Stimulated activated CD4-positive, alpha-beta T cell treated with anti-CD3 and anti-CD28 coated beads, Interleukin-4, amount 100 ng/mL, for 24 hours (primary cell): ENCODE measurements around the gene AMER1.

Source experiments
- DNase-seq: peaks from one replicate; pipeline ENCODE4 v3.0.0-alpha.2; 2020

The AMER1 gene

DNA sequence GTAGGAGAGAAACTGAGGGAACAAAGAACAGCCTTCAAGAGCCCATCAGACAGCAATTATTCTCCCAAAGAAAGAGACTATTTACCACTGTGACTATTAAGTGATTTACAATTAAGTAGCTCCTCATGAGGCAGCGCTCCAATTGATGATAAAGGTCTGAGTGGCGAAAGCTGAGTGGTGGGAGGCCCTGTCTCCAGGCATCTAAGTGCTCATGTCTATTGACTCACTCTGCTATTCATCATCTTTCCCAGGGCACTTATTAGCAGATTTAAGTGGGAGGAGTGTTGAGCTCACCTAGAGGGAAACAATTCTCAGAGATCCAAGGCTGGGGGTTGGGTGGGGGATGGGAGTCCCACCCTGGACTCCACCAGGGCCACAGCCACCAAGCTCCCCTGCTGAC is 23.3 kb downstream of the AMER1 start:
- DNase-seq = no peak

DNA sequence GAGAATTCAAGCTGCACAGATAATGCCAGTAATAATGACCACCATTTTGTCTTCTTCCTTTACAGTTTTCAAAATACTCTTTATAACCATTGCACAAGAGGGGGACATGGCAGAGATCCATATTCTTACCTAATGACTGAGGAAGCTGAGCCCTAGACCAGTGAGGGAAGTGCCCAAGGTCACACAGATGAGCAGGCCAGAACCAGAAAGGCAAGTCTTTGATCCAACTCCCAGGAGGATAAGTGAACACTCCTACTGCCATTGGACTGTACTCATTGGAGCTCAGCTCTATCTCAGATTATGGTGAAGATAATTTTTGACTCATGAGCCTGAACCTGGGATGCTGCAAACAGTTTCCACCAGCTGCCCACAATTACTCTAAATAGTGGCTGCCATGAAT is 28.6 kb downstream of the AMER1 start:
- no peak for DNase-seq

DNA sequence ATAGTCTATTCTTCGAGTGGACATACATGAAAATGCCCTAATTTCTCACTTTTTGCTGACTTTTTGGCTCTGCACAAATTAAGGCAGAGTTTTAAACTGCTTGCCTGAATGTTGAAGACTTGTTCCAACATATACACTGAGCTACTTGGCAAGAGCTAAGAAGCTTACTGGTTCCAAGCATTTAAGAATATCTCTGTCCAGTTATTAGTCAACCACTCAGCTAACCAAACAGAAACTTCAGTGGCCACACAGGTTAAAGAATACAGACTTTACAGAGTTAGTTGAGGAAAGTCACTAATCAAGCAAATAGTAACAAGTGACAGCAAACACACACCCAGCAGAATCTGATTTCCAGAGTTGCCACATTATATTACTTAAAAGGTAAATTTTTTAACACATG is 35.5 kb downstream of the AMER1 start:
- DNase-seq = no peak

DNA sequence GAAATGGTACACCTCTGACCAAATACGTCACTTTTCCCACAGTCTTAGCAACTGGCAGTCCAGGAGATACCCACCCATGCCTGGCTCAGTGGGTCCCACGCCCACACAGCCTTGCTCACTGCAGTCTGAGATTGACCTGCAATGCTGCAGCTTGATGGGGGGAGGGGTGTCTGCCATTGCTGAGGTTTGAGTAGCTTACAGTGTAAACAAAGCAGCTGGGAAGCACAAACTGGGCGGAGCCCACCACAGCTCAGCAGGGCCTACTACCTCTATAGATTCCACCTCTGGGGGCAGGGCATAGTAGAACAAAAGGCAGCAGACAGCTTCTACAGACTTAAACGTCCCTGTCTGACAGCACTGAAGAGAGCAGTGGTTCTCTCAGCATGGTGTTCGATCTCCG is 52.7 kb downstream of the AMER1 start:
- no peak for DNase-seq

DNA sequence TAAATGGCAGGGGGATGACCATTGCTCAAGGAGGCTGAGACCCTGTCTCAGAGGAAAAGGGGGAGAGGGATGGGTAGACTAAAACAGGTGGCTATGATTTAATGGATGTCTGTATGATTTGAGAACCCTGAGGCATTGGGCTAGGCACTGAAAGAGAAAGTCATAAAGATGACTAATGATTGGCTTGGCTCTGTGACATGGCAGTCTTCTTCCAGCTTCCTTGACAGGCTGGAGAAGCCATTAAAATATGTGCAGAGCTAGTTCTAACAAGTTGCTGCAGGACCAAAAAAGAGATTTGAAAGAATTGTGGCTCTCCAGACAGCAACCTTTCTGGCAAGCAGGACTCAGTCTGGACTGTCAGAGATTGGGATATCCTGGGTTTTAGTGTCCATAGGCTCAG is 53.6 kb downstream of the AMER1 start:
- no peak for DNase-seq

DNA sequence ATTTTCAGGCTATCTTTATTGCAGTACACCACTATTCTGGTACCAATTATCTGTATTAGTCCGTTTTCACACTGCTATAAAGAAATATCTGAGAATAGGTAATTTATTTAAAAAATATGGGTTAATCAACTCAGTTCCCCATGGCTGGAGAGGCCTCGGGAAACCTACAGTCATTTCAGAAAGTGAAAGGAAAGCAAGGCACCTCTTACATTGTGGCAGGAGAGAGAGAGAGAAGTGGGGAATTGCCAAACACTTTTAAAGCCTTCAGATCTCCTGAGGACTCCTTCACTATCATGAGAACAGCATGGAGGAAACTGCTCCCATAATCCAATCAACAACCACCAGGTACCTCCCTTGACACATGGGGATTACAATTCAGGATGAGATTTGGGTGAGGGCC is 54.7 kb downstream of the AMER1 start:
- no peak for DNase-seq
